GM19372 (cell line): ENCODE results near the gene VAV2.

ENCODE experiments used
- ATAC-seq: cut with Tn5 transposase; IDR thresholded peaks from one replicate; pipeline ENCODE4 v1.9.1; 2021; ENCODE audit warnings: mild to moderate bottlenecking, low read depth, moderate library complexity; ENCODE audit not compliant: unreplicated experiment

The VAV2 gene

DNA sequence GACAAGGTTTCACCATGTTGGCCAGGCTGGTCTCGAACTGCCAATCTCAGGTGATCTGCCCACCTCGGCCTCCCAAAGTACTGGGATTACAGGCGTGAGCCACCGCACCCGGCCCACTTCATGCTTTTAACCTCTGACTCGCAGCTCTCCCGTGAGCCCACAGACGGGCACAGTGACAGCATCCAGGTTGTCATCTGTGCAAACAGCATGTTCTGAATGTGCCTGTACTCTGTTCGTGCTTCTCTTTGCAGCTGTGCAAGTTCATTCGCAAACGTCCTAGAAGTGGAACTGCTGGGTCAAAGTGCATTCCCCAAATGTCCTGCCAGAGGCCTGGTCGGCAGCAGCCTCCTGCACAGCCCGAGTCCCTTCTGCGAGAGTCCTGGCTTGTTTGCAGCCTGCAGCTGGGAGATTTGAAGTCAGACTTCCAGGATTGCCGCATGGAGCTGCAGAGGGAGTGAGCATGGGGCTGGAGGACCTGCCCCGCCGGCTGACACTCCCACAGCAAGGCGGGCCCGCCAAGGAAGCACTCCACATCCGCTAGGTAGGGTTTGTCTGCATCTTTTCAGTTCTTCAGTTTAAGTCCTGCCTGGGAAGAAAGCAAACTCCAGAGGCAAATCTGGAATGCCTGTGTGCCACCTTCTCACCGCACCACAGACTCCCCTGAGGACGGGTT lies 36.6 kb upstream of the VAV2 start:
- no peak for ATAC-seq

DNA sequence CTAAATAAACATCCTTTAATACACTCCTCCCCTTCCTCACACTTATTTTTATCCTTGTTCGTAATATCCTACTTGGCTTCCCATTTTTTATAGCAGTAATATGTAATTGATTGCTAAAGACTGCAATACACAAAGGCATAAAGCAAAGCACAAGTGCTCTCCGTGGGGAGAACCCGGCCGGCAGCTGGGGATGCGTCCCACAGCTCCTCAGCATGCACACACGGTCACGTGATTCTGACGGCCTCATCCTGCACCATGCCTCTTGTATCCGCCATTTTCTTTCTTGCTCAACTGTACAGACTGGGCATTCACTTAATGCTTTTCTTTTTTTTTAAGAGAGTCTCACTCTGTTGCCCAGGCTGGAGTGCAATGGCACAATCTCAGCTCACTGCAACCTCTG lies 36.0 kb upstream of the VAV2 start:
- no peak for ATAC-seq

DNA sequence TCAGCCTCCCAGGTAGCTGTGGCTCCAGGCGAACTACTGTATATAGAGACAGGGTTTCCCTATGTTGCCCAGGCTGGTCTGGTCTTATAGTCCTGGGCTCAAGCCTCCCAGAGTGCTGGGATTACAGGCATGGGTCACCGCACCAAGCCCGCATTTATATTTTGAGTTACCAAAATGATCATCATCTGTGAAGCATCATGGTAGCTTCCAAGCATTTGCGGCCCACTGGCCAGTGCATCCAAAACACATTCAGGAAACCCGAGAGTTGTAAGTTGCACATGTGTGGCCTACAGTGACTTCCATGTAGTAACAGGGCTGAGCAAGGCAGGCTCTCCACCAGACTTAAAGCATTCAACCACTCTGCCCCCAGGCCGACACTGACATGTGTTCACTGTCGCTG lies 35.4 kb upstream of the VAV2 start:
- ATAC-seq = no peak

DNA sequence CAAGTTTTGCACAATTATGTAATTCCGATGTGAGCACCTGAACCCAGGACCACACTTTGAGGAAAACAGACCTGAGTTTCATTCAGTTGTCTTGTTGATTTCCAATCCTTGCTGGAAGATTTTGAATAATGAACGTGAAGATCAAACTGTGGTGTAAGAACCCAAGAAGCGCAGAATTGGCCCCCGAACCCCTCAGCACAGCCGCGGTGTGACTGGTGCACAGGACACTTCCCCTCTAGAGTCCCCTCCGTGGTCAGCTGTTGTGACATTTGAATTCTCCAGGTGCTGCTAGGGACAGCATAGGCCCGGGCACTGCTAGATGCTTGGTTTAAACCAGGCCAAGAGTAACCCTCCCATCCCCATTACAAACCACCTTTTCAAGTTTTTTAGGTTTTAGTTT lies 34.9 kb upstream of the VAV2 start:
- ATAC-seq = no peak

DNA sequence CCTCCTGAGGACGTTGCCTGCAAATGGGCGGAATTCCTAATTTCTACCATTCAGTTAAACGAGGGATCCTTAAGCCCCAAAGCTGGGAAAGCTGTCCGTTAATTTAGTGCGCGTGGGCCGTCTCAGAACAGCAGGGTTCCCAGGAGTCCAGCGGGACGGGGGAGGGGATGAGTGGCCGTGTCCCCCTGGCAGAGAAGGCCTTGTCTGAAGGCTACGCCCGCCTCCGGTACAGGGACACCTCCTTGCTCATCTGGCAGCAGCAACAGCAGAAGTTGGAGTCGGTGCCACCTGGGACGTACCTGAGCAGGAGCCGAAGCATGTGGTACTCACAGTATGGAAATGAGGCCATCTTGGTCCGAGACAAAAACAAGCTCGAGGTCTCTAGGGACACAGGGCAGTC lies 34.5 kb upstream of the VAV2 start:
- ATAC-seq = no peak

DNA sequence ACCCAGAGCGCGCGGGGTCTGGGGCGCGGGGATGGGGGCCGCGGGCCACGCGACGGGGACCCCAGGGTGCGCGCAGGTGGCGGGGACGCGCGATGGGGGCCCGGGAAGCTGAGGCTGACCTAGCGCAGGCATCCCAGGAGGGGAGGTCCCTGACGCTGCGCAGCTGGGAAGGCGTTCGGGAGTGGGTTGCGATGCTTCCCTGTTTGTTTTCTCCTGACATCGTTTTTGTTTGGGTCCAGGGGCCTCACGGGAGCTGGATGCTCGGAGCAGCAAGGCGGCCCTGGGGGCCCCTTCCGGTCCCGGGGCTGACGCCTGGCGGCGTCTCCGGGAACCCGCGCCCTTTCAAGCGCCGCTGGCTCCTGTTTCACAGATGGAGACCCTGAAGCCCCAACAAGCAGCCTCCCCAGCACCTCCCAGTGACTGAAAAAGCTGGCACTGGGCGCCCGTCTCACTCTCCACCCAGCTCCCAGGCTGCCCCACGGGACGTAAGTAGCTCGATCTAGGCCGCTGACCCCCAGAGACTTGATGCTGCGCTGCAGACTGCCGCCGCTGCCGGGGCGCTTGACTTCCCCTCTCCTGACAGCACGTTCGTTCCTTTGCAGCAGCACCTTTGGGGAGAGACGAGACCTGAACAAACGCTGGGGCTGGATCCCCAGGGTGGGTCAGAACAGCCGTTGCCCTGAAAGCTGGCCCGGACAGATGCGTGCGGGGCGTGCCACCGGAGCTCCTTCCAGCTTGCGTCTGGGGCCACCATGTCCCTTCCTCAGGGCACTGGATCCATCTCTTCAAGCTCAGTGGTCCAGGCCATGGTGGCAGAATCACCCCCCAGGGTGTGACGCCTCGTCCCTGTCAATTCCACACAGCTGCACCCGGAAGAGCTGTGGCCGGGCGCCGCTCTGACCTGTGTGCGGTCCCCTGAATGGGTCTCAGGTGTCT lies 33.8 kb upstream of the VAV2 start:
- ATAC-seq = peak; percentile 14

DNA sequence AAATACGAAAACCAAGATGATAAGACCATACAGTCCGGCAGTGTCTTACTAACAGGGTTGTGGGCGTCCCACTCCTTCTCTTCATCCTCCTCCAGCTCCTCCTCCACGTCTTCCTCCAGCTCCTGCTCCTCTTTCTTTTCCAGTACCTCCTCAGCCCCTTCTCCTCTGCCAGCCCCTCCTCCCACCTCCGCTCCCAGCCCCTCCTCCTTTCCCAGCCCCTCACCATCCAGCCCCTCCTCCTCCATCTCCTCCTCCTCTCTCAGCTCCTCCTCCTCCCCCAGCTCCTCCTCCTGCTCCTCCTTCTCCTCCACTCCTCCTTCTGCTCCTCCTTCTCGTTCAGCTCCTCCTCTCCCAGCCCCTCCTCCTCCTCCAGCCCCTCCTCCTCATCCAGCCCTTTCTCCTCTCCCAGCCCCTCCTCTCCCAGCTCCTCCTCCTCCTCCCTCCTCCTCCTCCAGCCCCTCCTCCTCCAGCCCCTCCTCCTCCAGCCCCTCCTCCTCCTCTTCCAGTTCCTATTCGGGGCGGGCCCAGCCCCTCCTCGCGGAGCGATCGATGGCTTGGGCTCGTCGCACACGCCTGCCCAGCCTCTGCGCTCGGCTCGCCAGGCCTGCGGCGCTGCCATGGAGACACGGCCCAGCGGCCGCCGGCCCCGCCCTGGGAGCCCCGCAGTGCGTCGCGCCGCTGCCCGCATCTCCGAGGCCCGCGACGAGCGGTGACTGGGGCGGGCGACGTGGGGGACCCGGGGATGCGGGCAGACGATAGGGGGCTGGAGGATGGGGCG lies 32.9 kb upstream of the VAV2 start, which contains the start of gene BRD3OS:
Gene BRD3OS, plus strand, starts transcription at position 654 of the 778 bp plus-strand sequence. CDS start 1,267 bp downstream, outside the sequence.
- peak; percentile 89 for ATAC-seq

DNA sequence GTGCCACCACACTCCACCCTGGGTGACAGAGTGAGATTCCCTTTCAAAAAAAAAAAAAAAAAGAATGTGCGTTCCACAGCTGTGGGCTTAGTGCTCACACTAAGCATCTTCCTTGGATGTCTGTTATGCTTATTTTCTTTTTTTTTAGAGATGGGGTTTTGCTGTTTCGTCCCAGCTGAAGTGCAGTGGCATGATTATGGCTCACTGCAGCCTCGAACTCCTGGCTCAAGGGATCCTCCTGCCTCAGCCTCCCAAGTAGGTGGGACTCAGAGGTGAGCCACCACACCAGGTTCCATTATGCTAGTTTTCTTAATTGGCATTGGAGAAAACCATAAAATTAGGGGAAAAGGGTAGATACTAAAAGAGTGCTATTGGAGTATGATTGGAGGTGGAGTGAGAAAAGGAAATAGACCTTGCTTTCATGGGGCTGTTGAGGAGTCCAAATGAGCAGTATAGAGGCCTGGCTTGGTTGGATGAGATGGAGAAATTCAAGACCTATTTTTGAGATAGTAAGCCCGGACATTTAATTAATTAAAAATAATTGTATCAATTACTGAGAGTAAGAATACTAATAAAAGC lies 32.2 kb upstream of the VAV2 start:
- no peak for ATAC-seq

DNA sequence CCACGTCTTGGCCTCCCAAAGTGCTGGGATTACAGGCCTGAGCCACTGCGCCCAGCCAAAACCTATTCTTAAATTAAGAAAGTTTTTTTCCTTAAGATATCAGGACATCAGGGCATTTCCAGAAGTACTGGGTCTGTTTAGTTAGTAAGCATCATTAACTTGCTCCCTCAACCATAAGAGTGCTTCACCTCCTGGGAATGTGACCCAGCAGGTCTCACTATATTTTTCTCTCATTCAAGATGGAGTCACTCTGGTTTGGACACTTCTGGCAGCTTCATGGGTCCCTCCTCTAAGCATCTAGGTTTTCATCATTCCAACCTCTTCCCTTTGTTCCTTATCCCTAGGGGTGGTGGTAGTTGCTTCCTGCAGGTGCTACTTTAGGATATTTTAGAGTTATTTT lies 22.8 kb upstream of the VAV2 start:
- no peak for ATAC-seq

DNA sequence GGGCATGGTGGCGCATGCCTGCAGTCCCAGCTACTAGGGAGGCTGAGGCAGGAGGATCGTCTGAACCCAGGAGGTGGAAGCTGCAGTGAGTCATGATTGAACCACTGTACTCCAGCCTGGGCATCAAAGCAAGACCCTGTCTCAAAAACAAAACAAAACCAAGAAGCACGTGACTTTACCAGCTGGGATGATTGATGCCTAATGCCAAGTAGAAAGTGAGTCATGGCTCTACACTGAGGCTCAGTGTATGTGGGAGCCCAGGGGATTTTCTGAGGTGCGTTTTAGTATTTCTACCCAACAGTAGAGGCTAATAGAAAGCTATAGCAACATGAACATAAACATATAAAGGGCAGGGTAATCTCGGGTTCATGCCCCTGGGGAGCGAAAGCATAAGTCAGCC lies 19.3 kb upstream of the VAV2 start:
- ATAC-seq = no peak

DNA sequence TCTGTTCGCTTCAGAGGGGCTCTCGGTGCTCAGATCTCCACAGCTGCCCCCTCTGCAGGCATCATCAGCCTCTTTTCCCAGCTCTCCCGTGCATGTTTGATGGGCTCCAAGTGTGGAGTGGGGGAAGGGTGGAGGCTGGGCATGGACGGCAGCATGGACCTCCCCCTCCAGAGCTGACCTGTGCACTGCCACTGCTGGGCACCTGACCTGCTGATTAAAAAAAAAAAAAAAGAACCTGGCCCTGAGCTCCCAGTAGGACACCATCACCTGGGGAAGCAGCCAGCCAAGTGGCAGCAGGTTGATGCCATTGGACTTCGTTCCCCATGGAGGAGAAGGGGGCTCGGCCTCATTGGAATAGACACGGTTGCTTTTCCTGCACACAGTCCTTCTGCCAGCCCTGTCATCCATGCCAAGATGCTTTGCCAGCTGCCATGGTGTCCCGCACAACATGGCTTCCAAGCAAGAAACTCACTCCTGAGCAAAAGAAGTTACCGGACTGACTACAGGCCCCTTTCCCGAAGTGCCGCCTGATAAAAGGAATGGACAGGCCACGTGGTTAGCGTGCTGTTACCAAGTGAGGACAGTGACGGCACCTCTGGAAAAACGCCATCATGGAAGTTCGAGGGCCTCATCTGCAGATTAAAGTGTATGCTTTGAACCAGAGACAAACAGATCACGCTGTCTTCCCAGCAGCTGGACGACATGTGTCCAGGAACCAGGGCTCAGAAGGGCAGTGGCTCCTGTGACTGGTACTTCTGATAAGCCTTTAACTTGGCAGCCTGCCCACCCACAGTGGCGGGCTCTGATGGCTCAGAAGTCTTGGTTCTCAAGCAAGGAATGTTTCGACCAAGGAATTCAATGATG lies 18.4 kb upstream of the VAV2 start:
- ATAC-seq = no peak

DNA sequence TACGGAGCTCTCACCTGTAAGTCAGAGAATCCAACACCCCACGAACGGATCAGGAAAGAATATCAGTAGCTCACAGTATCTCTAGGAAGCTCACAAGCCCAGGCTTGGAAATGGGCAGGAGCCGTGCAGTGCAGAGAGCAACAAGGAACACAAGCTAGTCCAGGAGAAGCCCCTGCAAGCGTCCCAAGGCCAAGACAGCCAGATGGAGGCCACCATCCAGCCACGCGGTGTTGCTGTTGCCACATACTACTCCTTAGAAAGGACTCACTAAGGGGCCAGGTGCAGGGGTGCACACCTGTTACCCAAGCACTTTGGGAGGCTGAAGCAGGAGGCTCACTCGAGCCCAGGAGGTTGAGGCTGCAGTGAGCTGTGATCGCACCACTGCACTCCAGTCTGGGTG lies 15.4 kb upstream of the VAV2 start:
- no peak for ATAC-seq

DNA sequence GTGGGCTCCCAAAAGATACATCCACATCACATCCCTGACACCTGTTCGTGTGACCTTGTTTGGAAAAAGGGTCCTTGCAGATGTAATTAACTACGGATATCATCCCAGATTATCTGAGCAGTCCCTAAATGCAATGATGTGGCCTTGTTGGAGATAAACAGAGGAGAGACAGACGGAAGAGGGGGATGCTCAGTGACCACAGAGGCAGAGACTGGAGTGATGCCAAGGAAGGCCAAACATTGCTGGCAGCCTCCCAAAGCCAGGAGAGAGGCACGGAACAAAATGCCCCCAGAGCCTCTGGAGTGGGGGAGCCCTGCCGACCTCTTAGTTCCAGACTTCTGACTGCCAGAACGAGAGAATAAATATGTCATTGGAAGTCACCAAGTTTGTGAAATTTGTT lies 15.0 kb upstream of the VAV2 start:
- no peak for ATAC-seq

DNA sequence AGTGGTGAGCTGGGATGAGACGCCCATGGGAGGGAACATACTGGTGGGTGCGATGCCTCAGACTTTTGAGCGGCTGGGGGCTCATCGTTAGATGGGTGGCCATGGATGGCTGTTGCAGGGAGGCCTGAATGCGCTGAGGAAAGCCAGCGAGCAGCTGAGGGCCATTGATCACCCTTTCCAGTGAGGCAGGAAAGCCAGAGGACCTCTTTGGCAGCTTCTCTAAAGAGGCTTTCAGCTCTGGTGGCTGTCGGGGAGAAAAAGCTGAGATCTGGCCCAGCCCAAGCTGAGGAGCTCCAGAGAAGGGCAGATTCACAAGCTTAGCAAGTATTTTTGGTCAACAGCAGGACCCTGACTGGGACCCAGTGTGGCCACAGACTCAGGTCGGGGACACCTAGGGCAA lies 13.3 kb upstream of the VAV2 start:
- ATAC-seq = no peak

DNA sequence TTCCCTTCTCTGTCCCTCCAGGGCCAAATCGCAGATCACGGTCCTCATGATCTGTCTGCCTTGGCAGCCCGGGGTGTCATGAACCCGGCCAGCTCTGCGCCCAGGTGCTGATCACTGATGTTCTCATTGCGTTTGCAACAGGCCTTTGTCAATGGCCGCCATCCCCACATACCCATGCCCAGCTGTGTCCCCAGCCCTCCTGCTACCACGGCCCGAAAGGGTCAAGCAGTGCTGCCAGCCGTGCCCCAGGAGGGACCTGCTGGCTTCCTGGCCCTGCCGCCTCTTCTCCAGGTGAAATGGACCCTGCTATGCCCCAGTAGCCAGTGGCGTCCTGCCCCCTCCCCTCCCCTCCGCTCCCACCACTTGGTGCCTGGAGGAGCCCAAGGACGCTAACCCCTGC lies 12.8 kb upstream of the VAV2 start:
- ATAC-seq = no peak

DNA sequence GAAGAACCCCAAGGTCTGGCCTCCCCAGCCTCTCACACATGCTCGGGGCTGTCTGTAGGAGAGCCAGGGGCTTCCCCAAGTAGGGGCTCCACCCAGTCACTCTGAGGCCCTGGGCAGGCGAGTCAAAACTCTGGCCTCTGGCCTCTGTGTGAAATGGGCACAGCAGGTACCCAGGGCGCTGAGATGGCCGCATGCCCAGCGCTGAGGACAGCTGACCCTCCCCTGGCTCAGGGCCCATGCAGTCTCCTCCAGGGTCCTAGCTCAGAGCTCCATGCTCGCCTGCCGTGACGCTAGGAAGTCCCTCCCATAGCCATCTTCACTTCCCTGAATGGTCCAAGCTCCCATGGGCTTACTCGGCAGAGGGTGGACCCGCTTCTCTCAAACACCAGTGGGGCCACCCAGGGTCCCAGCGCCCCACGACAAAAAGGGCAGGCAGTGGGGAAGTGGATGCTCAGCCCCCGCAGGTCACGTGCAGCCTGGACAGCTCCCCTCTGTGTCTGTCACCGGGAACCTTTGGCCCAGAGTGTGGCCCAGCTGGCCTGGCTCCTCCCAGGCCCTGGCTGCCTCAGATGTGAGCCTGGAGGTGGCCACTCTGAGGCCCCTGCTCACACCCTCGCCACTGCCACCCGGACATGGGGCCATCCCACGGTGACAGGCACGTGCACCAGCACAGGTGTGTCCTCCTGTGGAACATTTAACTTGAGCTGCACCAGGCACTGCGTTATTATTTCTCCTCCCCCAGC lies 12.2 kb upstream of the VAV2 start:
- ATAC-seq = no peak

DNA sequence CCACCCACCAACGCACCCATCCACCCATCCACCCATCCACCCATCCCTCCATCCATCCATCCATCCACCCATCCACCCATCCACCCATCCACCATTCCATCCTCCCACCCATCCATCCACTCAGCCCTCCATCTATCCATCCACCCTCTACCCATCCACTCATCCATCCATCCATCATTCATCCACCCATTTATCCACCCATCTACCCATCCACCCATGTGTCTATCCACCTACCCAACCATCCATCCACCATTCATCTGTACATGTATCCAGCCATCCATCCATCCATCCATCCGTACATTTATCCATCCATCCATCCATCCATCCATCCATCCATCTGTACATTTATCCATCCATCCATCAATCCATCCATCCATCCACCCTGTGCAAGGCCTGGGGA lies 11.1 kb upstream of the VAV2 start:
- ATAC-seq = no peak

DNA sequence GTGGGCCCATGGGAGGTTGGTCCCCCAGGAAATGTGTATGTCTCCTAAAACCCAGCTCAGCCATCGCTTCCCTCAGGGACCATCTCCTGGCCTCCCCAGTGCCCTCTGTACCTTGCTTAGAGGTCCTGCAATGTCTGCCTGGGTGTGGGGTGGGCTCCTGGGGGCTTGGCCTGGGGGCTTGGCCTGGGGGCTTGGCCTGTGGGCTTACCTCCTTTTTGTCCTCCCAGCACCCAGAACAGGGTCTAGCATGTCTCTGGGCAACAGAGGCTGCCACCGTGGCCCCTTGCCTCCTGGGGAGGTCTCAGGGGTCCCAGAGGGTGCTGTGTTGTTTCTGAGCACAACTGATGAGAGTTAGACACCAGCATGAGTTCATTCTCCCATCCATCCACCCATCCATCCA lies 10.7 kb upstream of the VAV2 start:
- ATAC-seq = no peak

DNA sequence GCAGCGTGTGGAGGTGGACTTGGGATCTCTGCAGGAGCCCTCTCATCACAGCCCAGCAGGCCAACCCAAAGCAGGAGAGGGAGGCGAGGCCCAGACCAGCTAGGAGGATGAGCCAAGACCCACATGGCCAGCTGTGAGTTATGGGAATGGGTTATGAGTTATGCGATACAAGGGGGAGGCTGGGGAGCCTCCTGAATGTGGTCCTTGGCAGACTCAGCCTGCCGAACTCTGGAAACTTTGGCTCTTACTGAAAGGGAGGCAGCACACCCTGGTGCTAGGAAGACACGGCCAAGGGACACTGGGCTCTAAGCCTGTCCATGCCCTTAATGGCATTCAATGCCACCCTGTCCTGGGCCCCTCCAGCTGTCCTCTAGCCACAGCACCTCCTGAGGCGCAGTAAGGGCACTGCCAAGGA lies 7.7 kb upstream of the VAV2 start:
- no peak for ATAC-seq
